Fibroblast of skin of right quadriceps (primary cell): ENCODE data around the gene KCNJ18.
"Not testable (repeated sequence)": the region's sequence is repeated elsewhere in the genome, so short reads cannot be mapped to it uniquely, and the experiment has no call there.

Source experiments
- DNase-seq: peaks from one replicate; pipeline ENCODE4 v3.0.0-alpha.2; 2013

The KCNJ18 gene

DNA sequence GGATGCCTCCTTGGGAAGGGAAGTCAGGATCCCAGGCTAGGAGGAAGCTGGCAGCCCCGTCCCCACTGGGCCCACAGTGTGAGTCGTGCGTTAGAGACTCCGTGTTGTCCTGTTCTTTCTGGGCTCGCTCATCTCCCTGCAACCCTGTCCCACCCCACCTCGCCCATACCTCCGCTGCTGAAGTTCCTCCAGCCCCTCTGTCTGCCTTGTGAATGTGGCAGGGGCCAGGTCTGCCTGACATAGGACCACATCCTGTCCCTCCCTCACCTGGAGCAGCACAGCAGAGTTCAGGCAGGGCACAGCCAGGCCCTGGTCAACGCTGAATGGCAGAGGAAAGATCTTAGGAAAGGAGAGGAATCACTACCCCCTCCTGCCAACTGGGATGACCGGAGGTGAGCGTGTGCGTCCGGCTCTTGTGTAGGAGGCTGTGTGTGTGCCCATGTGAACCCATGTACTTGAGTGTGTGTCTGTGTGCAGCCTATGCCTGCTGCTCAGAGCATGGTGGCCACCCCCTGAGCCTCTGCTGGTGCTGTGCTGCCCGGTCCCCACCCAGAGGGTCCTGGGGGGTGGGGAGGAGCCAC lies 12.8 kb downstream of the KCNJ18 start:
- no peak for DNase-seq

DNA sequence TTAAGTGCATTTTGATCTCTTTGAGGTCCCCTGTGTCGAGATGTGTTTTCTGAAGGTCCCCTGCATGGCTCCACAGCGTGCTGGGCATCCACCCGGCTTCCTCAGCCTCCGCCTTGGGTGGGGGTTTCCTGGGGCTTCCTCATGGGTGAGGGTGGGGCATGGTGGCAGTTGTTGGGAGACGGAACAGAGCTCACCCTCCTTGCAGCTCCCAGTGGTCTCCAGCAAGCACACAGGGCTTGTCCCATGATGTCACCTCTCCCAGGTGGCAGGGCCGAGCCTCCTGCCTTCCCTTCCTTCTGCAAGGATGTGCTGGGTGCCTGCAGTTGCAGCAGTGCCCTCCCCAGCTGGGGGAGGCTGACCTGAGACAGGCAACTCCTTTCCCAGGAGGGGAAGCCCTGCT lies 13.4 kb downstream of the KCNJ18 start:
- not testable (repeated sequence) for DNase-seq

DNA sequence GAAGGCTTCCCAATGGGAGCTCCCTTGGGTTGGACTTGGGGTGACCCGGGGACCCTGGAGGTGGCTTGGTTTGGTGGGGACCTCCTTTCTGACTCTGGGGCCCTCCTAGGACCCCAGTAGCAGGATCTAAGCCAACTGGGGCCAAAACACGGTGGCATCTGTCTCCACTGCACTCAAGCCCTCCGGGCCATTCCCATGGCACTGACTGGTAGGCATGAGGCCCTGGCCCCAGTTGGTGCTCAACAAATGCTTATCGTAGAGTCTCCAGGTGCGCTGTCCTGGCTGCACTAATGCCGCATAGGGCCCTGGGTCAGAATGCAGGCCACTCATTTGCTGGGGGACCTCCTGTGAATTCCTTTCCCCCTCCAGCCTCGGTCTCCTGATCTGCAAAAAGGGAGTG lies 14.2 kb downstream of the KCNJ18 start:
- DNase-seq = not testable (repeated sequence)

DNA sequence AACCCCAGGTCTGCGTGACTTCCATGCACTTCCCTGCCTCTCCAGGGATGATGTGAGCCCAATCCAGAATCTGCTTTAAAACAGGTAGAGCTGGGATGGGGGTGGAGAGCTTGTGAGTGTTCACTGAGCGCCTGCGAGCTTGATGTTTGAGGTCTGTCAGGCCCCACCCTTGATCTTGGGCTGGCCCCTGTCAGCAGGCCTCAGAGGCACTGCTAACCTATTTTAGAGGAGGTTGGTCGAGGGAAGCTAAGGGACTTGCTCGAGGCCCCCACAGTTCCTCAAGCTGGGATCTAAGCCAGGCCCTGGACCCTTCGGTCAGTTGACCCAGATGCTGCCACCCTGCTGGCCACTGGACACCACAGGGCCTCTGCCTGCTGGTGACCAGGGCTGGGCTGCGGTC lies 14.8 kb downstream of the KCNJ18 start:
- not testable (repeated sequence) for DNase-seq

DNA sequence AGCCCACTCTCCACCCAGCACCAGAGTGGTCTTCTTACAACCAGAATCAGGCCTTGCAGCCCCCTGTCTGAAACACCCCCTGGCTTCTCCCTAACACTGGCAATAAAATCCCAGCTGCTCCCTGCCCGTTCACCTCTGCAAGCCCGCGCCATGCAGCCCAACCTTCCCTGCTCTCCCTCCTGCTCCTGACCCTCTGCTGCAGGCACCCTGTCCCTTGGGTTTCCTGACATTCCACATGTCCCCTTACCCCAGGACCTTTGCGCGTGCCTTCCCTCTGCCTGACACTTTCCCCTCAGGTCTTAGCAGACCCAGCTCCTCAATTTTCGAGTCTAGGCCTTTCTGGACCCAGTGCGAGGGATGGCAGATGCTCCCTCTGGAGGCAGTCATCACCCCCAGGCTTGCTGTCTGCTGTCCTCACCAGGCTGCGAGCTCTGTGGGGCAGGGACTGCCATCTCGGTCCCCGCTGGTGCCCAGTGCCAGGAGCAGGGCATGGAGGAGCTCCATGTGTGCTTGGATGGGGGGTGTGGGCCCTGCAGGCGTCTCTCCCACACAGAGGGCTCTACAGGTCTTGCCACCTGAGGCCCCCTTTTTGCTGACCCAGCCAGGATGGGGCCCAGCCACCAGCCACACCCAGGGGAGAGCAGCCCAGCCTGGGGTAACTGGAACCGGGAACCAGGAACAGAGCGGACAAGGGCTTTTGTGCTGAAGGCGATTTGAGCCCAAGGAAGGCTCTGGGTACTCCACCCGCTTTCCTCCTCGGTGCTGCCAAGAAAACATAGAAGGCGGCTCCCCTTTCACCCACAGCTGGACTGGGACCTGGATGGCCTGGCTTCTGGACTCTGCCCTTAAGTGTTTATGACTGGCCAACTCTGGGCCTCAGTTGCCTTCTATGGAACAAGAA lies 15.6 kb downstream of the KCNJ18 start:
- not testable (repeated sequence) for DNase-seq

DNA sequence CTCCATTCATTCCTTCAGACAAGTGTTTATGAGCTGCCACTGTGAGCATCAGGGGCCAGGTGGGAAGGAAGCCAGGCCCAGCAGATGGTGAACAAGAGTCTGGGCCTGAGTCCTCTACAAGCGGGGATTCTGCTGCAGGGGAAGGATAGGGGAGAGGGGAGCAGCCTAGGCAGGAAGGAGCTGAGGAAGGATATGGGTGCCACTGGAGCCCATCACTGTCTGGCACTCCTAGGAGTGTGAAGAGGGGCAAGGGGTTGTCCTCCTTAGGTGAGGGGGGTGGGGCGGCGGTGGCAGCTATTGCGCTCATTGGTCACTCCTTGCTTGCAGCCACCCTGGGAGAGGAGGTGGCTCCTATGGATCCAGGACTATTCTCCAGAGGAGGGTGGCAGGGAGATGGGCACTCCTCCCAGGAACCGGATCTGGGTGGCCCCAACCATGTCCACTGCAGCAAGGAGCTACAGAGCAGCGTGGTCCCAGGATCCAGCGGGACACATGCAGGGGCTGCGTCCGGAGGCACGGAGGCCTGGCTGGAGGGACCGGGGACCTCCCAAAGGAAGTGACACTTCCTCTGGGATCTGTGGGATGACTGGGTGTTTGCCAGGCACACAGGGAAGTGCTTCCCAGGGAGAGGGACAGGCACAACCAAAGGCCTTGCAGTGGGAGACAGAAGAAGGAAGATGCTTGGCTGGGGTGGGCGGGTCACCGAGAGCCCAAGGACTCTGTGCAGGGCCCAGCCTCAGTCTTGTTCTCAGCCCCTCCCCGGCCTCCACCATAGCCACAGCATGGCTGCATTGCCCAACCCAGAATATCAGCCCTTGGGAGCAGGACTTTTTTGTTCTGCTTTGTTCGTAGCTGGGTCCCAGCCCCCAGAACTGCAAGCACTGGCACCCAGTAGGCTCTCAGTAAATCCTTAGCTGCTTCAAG lies 16.6 kb downstream of the KCNJ18 start:
- DNase-seq = not testable (repeated sequence)

DNA sequence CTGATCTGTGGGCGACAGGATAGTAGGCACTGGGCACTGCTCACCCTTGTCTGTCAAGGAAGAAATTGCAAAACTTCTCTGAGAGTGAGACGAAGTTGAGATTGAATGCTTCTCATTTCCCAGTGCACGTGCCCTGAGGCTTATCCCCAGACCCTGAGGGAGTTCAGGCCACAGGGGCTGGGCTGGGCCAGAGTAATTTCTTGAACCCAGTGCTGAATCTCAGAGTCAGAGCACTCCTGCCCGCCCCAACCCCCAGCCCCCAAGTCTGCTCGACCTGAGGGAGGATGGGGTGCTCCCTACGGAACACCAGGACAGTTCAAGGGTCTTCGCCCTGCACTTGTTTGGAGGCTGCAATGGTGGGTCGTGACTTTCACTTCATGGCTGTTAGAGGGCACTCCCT lies 17.7 kb downstream of the KCNJ18 start:
- not testable (repeated sequence) for DNase-seq

DNA sequence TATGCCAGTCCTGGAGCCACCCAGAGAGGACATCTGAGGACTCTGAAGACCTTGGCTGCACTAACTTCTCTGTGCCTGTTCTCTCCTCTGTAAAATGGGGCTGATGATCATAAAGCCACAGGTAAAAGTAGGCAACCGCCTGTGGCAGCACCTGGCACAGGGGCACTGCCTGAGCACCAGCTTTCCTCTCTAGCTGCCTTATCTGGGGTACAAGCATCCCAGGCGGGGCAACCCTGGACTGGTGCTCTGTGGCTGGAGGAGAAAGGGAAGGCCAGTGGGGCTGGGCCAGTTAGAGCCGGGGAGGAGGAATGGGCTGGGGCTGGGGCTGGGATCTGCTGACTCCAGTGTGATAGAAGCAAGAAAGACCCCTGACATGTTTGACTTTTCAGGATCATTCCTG lies 18.2 kb downstream of the KCNJ18 start:
- DNase-seq = not testable (repeated sequence)

DNA sequence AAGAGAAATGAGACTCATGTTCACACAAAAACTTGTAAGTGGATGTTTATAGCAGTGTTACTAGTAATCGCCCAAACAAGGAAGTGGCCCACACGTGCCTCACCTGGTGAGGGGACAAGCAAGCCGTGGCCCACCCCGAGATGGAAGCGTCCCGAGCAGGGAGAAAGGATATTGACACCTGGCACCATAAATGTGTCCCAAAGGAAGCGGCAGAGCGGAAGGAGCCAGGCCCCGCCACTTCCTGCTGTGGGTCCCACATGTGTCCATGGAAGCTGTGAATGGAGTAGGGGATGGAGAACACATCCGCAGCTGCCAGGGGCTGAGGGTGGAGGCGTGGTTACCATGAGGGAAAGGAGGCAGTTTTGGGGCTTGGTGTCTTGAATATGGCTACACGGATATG lies 18.9 kb downstream of the KCNJ18 start:
- no peak for DNase-seq

DNA sequence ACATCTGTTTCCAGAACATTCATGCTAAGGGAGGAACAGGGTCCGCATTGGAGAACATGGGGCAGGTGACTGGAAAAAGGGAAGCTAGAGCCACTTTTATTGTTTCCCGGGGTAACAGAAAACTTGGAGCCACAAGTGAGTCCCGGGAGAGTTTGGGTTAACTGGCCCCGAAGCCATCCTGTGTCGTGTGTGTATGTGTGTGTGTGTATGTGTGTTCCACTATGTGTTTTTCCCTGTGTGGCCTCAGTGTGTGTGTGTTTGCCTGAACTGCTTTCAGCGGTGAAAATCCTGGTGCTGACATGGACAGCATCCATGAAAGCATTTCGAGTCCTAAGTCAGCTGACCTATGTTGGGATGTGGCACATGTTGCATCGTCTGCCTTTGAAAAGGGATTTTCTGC lies 20.7 kb downstream of the KCNJ18 start:
- DNase-seq = not testable (repeated sequence)

DNA sequence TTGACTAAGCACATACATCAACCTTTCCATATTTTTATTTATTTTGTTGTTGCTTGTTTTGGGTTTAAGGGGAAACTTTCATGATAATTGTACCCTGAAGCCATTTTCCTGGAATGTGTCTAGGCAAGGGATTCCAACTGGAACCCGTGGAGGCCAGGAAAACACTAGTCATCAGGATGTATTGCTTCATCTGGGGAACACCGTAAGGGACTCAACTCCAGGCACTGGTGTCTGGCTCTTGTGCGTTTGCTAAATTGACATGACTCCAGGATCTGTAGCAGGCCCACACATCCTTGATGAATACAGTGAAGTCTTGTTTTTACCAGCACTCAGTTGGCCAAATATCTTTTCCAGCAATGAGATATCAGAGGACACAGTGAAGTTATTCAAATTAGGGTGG lies 21.3 kb downstream of the KCNJ18 start:
- not testable (repeated sequence) for DNase-seq

DNA sequence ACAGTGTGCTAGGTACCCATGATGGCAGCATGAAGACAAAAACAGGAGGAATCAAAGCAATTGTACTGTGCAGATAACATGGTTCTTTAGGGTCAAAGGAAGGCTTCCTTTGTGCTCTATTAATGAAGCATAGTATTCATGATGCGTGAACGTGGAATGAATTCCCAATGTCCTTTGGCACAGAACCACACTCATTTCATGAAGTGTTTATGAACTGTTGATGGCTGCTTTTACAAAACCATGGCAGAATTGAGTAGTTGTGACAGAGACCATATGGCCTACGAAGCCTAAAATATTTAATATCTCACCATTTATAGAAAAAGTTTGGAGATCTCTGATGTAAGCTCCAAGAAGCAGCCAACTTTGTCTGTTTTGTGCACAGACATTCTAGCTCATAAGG lies 22.4 kb downstream of the KCNJ18 start:
- not testable (repeated sequence) for DNase-seq

DNA sequence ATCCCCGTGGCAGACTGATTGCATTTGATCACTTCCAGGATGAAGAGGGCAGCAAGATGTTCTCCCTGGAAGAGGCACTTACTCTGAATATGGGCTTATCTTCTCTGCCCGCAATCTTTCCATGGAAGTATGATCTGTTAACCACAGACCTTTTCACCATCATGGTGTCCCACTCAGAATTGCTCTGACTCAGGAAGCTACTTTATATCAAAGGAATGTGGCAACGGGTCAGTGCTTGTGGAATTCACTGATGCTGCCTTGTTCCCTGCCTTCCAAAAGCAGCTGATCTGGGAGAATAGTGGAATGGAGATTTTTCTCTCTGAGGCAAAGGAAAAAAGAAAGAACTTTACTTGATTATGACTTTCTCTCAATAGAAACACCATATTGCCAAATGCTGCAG lies 23.6 kb downstream of the KCNJ18 start:
- DNase-seq = not testable (repeated sequence)

DNA sequence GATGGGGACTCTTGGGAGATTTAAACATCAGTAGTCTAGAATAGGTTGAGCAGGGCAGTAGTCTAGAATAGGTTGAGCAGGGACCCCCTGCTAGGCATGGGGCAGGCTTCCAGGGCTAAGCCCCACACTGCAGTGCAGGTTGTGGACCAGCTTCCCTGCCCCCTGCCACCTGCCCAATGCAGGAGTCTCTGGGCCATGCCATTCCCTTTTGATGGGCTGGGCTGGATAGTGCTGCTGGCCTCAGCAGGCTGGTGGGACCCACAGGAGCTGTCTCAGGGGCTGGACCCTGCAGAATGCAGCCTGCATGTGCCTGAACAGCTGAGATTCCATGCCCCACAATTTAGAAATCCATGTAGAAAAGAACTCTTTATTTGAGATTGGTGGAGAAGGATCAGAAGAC lies 26.6 kb downstream of the KCNJ18 start:
- DNase-seq = not testable (repeated sequence)

DNA sequence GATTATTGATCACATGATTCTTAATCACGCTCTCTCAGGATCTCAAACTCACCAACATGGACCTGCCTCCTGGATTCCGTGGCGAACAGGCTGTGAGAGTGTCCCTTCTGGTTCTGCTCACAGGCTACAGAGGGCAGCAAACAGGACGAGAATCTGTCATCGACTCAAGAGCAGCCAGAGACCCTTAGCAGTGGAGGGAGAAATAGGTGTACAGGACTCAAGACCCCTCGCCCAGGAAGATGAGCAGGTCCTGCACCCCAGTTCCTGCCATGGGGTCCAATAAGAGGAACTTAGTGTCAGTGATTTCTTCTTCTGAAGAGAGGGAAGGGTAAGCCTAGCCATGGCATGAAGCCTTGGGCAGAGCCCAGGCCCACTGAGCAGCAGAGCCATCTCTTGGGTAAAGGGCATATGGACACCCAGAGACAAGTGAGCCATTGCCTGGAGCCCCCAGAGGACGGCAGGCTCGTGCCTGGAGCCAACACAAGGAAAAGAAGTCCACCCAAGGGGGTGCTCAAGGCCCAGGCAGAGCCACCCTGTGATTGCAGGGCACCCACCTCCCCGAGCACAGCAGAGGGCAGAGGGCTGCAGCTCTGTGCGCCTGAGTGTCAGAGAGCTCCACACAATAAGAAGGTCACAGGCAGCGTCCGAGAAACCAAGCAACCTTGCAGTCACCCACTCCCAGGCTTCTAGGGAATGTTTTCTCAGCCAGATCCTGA lies 27.3 kb downstream of the KCNJ18 start:
- DNase-seq = not testable (repeated sequence)

DNA sequence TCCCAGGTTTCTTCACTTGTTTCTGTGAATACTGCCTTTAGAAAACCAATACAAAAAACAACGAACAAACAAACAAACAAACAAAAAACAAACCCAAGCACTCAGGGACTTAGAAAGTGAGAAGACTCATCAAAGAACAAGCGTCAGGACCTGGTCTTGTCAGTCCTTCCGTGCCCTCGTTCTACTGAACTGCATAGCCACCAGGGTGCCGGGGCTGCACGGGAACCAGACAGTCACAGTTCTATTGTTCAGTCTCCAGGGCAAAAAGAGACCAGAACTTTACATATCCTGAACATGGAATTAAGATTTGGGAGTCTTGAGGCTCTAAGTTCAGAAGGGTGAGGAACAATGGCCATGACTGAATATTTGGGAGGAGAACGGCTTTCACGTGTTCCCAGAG lies 28.2 kb downstream of the KCNJ18 start:
- DNase-seq = not testable (repeated sequence)

DNA sequence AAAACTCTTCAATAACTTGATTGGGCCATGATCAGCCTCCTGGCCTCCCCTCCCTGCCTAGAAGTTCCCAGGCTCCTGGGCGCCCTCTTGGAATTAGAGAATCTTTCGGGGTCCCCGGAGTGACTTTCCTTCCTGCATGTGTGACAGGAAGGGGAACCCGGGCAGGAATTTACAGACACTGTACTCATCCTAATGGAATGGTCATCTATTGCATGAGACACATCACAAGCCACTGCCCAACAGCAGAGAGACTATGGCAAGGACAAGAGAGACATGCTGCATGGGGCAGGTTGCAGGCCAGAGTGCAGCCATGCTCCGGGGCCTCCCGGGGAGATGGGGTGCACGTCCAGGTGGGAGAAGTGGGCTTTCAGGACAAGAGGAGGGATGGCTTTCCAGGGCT lies 29.9 kb downstream of the KCNJ18 start:
- not testable (repeated sequence) for DNase-seq

DNA sequence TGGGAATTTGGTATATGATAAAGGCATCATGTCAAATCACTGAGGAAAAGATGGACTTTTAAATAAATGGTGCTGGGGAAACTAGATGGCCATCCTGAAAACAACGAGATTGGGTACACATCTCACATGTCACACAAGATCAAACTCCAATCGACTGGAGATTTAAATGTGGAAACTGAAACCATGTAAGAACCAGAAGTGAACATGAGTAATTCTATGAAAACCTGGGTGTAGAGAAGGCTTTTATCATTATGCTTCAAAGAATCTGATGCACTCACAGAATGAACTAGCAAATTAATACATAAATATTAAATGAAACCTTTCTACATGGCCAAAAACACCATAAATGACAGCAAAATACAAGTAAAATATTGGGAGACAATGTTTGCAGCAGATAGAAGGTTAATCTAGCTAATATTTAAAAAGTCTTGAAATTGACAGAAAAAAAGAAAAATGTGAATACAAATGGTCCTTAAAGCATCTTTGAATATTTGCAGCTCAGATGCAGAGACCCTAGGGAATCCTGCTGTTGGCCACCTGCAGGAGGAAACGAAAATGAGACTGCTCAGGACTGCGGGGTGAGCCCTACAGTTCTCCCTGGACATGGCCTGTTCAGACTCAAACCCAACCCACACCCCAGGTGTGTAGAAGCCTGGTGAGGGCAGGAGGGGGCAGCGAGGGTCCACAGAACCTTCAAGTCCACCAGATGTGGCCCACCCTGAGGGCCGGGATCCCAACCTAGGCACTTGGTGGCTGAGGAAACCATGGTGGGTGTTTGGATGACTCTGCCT lies 32.1 kb downstream of the KCNJ18 start:
- DNase-seq = not testable (repeated sequence)

DNA sequence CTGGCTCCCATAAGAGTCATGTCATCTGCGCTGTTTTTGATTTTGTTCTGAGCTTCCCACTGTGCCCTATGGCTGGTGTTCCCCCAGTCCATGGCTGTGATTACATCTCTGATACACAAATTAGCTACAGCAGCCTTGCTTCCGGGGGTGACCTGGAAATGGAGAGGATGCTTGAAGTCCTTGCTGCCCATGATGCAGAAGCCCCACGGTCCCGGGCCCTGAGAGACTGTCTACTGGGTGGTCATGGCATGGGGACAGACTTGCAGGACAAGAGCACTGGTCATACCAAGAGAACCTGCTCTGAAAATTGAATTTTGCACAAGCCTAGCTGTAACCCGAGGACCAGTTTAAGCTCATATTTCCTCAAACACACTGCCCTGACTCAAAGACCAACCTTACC lies 38.8 kb downstream of the KCNJ18 start:
- DNase-seq = not testable (repeated sequence)

DNA sequence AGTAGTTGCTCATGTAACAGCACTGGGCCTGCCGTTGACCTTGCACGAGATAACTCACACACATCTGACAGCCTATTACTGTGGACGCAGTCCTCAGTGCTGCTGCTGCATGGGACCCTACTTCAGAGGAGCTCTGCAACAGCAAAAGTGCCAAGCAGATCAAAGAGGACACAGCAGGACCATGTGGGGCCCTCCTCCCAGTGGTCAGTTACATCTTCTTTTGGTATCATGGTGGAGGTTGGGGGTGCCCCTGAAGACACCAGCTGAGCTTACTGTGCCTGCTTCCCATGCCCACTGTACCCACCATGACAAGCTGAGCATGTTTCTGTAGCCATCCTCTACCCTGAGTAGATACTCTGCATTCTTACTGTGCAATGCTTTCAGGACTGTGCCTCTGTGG lies 41.6 kb downstream of the KCNJ18 start:
- DNase-seq = not testable (repeated sequence)

DNA sequence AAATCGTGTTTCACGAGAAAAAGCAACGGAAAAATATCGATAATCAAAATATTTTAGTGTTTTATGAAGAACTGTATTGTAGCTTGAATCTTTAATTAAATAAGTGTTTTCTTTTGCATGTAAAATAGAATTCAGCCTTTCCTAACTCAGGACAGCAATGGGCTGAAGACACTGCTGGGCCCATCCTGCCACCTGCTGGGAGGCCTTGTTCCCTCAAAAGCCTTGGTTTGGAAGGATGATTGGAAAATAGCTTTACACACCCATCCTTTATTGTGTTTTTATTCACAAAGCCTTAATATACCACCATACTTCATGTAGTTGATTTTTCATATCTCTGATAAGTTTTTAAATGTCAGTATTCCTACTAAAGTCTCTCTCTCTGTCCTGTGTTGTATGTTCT lies 43.5 kb downstream of the KCNJ18 start:
- DNase-seq = not testable (repeated sequence)
